D721Med (cell line): ENCODE measurements around the gene WDR70.
"Not testable (repeated sequence)": the region's sequence is repeated elsewhere in the genome, so short reads cannot be mapped to it uniquely, and the experiment has no call there.

Experiments
- DNase-seq: peaks from one replicate; pipeline ENCODE4 v3.0.0; 2011; ENCODE audit warnings: low spot score; ENCODE audit not compliant: insufficient read length
- FAIRE-seq: peaks from 2 replicates; lab custom pipeline; 2011; peaks lifted over from hg19 to GRCh38; lab: Jason Lieb, UNC
- TF ChIP-seq, protein P1 (sequence below): IDR thresholded peaks from 2 replicates; pipeline ENCODE4 v1.5.1; 2012; ENCODE audit warnings: mild to moderate bottlenecking, control low read depth; ENCODE audit not compliant: insufficient read depth; ENCODE audit errors: missing control alignments

The WDR70 gene

DNA sequence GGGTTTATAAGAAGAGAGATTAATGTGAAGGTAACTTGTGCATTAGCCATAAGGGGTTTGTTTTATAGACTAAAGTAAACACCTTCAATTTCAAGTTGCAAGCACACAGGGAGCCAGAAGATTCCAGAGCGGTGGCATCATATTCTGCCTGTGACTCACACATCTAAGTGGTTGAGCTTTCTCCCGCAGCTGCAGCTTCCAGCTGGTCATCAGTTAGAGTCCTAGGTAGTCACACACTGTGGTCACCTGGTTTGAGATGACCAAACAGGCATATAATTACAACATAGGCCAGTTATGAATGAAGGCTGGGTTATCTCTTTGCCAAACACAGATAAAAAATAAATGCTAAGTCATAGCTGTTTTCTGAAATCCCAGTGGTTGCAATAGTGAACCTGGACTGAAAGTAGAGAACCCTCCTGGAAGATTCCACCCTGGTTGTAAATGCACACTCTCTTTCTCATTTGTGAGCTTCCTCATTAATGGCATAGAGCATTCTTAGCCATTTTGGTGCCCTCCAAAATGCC lies 289.5 kb downstream of the WDR70 start:
- TF ChIP-seq, protein P1, sequence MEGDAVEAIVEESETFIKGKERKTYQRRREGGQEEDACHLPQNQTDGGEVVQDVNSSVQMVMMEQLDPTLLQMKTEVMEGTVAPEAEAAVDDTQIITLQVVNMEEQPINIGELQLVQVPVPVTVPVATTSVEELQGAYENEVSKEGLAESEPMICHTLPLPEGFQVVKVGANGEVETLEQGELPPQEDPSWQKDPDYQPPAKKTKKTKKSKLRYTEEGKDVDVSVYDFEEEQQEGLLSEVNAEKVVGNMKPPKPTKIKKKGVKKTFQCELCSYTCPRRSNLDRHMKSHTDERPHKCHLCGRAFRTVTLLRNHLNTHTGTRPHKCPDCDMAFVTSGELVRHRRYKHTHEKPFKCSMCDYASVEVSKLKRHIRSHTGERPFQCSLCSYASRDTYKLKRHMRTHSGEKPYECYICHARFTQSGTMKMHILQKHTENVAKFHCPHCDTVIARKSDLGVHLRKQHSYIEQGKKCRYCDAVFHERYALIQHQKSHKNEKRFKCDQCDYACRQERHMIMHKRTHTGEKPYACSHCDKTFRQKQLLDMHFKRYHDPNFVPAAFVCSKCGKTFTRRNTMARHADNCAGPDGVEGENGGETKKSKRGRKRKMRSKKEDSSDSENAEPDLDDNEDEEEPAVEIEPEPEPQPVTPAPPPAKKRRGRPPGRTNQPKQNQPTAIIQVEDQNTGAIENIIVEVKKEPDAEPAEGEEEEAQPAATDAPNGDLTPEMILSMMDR, result no peak
- FAIRE-seq, result no peak
- DNase-seq, result no peak

- not testable (repeated sequence) for FAIRE-seq
These were observed 293.0 kb downstream of the WDR70 start for GRCh38 chr5:37672118-37672588.

DNA sequence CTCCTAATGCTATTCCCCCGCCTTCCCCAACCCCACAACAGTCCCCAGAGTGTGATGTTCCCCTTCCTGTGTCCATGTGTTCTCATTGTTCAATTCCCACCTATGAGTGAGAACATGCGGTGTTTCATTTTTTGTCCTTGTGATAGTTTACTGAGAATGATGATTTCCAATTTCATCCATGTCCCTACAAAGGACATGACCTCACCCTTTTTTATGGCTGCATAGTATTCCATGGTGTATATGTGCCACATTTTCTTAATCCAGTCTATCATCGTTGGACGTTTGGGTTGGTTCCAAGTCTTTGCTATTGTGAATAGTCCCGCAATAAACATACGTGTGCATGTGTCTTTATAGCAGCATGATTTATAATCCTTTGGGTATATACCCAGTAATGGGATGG lies 295.2 kb downstream of the WDR70 start:
- FAIRE-seq, DNase-seq: not testable (repeated sequence)

More at GRCh38 chr5:37672118-37672588, 293.0 kb downstream of the WDR70 start:
- not testable (repeated sequence) for DNase-seq

DNA sequence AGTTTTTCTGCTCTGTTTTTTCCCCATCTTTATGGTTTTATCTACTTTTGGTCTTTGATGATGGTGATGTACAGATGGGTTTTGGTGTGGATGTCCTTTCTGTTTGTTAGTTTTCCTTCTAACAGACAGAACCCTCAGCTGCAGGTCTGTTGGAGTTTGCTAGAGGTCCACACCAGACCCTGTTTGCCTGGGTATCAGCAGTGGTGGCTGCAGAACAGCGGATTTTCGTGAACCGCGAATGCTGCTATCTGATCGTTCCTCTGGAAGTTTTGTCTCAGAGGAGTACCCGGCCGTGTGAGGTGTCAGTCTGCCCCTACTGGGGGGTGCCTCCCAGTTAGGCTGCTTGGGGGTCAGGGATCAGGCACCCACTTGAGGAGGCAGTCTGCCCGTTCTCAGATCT lies 300.2 kb downstream of the WDR70 start:
- not testable (repeated sequence) for FAIRE-seq, DNase-seq

GRCh38 chr5:37679903-37680302 lies 300.8 kb downstream of the WDR70 start:
- not testable (repeated sequence) for FAIRE-seq, DNase-seq

- TF ChIP-seq, protein P1, result no peak
- DNase-seq, result no peak
- no peak for FAIRE-seq
These were observed 304.0 kb downstream of the WDR70 start for GRCh38 chr5:37683072-37683471.

DNA sequence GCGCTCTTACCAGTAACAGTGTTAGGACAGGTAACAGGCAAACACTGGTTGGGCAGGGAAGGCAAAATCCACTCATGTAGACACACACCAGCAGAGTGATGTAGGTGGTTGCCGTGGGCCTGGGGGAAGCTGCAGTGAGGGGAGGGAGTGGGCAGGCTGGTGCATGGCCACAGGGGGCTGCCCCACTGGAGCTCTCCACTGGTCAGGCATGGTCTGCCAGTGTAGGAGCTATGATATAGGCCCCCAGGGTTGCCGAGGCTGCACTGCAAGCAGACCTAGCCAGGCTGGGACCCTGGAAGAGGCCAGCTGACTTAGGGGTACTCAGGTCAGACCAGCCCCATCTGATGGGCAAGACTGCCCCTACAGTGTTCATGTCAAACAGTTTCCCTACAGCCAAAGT lies 306.1 kb downstream of the WDR70 start:
- DNase-seq, result no peak
- FAIRE-seq, result no peak
- TF ChIP-seq, protein P1, result no peak

- no peak for FAIRE-seq
- TF ChIP-seq, protein P1, result no peak
These were observed 306.7 kb downstream of the WDR70 start for GRCh38 chr5:37685816-37686215.

DNA sequence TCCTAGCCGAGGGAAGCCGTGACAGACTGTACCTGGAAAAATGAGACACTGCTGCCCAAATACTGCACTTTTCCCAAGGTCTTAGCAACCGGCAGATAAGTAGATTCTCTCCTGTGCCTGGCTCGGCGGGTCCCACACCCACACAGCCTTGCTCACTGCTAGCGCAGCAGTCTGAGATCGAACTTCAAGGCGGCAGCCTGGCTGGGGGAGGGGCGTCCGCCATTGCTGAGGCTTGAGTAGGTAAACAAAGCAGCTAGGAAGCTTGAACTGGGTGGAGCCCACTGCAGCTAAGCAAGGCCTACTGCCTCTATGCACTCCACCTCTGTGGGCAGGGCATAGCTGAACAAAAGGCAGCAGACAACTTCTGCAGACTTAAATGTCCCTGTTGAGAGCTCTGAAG lies 309.8 kb downstream of the WDR70 start:
- not testable (repeated sequence) for FAIRE-seq, DNase-seq

More at GRCh38 chr5:37685816-37686215, 306.7 kb downstream of the WDR70 start:
- DNase-seq, result no peak

GRCh38 chr5:37694333-37694732 lies 315.2 kb downstream of the WDR70 start:
- not testable (repeated sequence) for FAIRE-seq, DNase-seq

- FAIRE-seq, result no peak
- TF ChIP-seq, protein P1, result no peak
- DNase-seq, result no peak
These were observed 315.7 kb downstream of the WDR70 start for GRCh38 chr5:37694867-37695266.
